Ishikawa (cell line): ENCODE measurements around the gene COQ5.

ENCODE experiments used
- RAD21 ChIP-seq: IDR thresholded peaks from 2 replicates; pipeline ENCODE4 v1.6.1; 2012; ENCODE audit warnings: low read depth
- USF1 ChIP-seq: IDR thresholded peaks from 2 replicates; pipeline ENCODE4 v1.6.1; 2012

GRCh38 chr12:120473807-120474615 lies 54.9 kb downstream of the COQ5 start:
- TF ChIP-seq USF1 (no peak), RAD21 (no peak)
